ENCODE data around the gene GNAT3. TPM values are rescaled to one million over a fixed set of nuclear protein-coding genes. Genes with fewer than 3 reads are reported as not detected.

Gene GNAT3
- total and polyA plus RNA-seq, 4 donors = 1.3 TPM; not detected in 3

GRCh38 chr7:80496586-80496985 is 15.3 kb downstream of the GNAT3 start:
- 32 to 40% methylated on average over 3 of the region's 3 CpGs for WGBS, 2 donors
- ATAC-seq (ENCODE audit: low FRiP score) = no peak

GRCh38 chr7:80493121-80493849 is 18.6 kb downstream of the GNAT3 start:
- no peak for ATAC-seq (ENCODE audit: low FRiP score)
- H3K9me3 ChIP-seq (ENCODE audit: control insufficient read depth, low read length) = no peaks in the 10 kb centered on the region
- H3K4me1 ChIP-seq (ENCODE audit: control insufficient read depth in 1 of 2, insufficient read depth in 2 of 2, low read length in 2 of 2) = no peaks in the 10 kb centered on the region
- intact Hi-C loops (cut with DNase I) = no loop called here
- H3K4me3 ChIP-seq (ENCODE audit: low read length in 2 of 2) = no peak overlapping the region
- DNase-seq = no peak
- WGBS, 2 donors = 94 to 95% methylated on average over 1 of the region's 1 CpG
- no peak overlapping the region for H3K27ac ChIP-seq (ENCODE audit: low read depth in 1 of 2, low read length in 2 of 2)
- no peaks in the 10 kb centered on the region for H3K36me3 ChIP-seq (ENCODE audit: control insufficient read depth in 1 of 2, insufficient read depth in 2 of 2, low read length in 1 of 2)
- no peaks in the 10 kb centered on the region for H3K27me3 ChIP-seq (ENCODE audit: control insufficient read depth in 1 of 2, insufficient read depth in 2 of 2, low read length in 1 of 2)

More at GRCh38 chr7:80496586-80496985, 15.3 kb downstream of the GNAT3 start:
- no peak overlapping the region for H3K4me3 ChIP-seq (ENCODE audit: low read length in 2 of 2)
- H3K4me1 ChIP-seq (ENCODE audit: control insufficient read depth in 1 of 2, insufficient read depth in 2 of 2, low read length in 2 of 2) = no peaks in the 10 kb centered on the region
- intact Hi-C loops (cut with DNase I) = no loop called here
- no peak overlapping the region for H3K27ac ChIP-seq (ENCODE audit: low read depth in 1 of 2, low read length in 2 of 2)
- H3K27me3 ChIP-seq (ENCODE audit: control insufficient read depth in 1 of 2, insufficient read depth in 2 of 2, low read length in 1 of 2) = no peaks in the 10 kb centered on the region
- no peaks in the 10 kb centered on the region for H3K9me3 ChIP-seq (ENCODE audit: control insufficient read depth, low read length)
- H3K36me3 ChIP-seq (ENCODE audit: control insufficient read depth in 1 of 2, insufficient read depth in 2 of 2, low read length in 1 of 2) = no peaks in the 10 kb centered on the region
- no peak for DNase-seq

- no peak overlapping the region for H3K27ac ChIP-seq (ENCODE audit: low read depth in 1 of 2, low read length in 2 of 2)
- no peaks in the 10 kb centered on the region for H3K36me3 ChIP-seq (ENCODE audit: control insufficient read depth in 1 of 2, insufficient read depth in 2 of 2, low read length in 1 of 2)
Measured at GRCh38 chr7:80491462-80491861, 20.4 kb downstream of the GNAT3 start.

DNA sequence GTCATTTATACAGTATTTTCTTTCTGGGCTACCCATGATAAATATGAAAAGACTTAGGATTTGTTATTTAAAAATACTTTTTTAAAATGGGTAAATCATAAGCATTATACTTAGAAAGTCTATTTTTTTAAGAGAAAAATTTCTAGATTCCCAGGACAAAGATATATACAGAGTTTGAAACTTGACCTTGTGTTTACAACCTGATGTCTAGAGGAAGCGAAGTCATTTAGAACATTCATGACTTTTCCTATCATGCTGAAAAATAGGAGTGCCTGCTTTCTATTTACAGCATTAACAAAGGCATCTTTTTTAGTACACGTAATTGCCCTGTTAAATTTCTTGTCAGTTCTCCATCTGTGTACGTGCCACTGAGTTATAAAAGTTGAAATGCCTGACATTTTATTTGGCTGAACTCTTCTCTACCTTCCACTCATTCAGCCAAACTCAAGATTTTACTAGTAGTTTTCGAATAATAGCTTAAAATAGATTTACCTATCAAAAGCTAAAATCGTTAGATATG is 23.0 kb downstream of the GNAT3 start:
- DNase-seq (no peak), ATAC-seq (ENCODE audit: low FRiP score) (no peak)
- Histone ChIP-seq H3K9me3 (ENCODE audit: control insufficient read depth, low read length) (no peaks in the 10 kb centered on the region), H3K27me3 (ENCODE audit: control insufficient read depth in 1 of 2, insufficient read depth in 2 of 2, low read length in 1 of 2) (no peaks in the 10 kb centered on the region), H3K4me1 (ENCODE audit: control insufficient read depth in 1 of 2, insufficient read depth in 2 of 2, low read length in 2 of 2) (no peaks in the 10 kb centered on the region), H3K4me3 (ENCODE audit: low read length in 2 of 2) (no peak overlapping the region), H3K27ac (ENCODE audit: low read depth in 1 of 2, low read length in 2 of 2) (no peak overlapping the region), H3K36me3 (ENCODE audit: control insufficient read depth in 1 of 2, insufficient read depth in 2 of 2, low read length in 1 of 2) (no peaks in the 10 kb centered on the region)
- intact Hi-C loops (cut with DNase I) = no loop called here
- 36 to 44% methylated on average over 5 of the region's 5 CpGs for WGBS, 2 donors

More at GRCh38 chr7:80491462-80491861, 20.4 kb downstream of the GNAT3 start:
- Histone ChIP-seq H3K4me3 (ENCODE audit: low read length in 2 of 2) (no peak overlapping the region), H3K9me3 (ENCODE audit: control insufficient read depth, low read length) (no peaks in the 10 kb centered on the region), H3K4me1 (ENCODE audit: control insufficient read depth in 1 of 2, insufficient read depth in 2 of 2, low read length in 2 of 2) (no peaks in the 10 kb centered on the region), H3K27me3 (ENCODE audit: control insufficient read depth in 1 of 2, insufficient read depth in 2 of 2, low read length in 1 of 2) (no peaks in the 10 kb centered on the region)
- intact Hi-C loops (cut with DNase I) = no loop called here
- DNase-seq = no peak
- ATAC-seq (ENCODE audit: low FRiP score) = no peak
- 71 to 77% methylated on average over 4 of the region's 4 CpGs for WGBS, 2 donors

- Histone ChIP-seq H3K27ac (ENCODE audit: low read depth in 1 of 2, low read length in 2 of 2) (no peak overlapping the region), H3K9me3 (ENCODE audit: control insufficient read depth, low read length) (no peaks in the 10 kb centered on the region), H3K36me3 (ENCODE audit: control insufficient read depth in 1 of 2, insufficient read depth in 2 of 2, low read length in 1 of 2) (no peaks in the 10 kb centered on the region), H3K27me3 (ENCODE audit: control insufficient read depth in 1 of 2, insufficient read depth in 2 of 2, low read length in 1 of 2) (no peaks in the 10 kb centered on the region), H3K4me1 (ENCODE audit: control insufficient read depth in 1 of 2, insufficient read depth in 2 of 2, low read length in 2 of 2) (no peaks in the 10 kb centered on the region), H3K4me3 (ENCODE audit: low read length in 2 of 2) (no peak overlapping the region)
- no peak for DNase-seq
- ATAC-seq (ENCODE audit: low FRiP score) = no peak
- intact Hi-C loops (cut with DNase I) = no loop called here
Measured at GRCh38 chr7:80488406-80488805, 23.5 kb downstream of the GNAT3 start.

DNA sequence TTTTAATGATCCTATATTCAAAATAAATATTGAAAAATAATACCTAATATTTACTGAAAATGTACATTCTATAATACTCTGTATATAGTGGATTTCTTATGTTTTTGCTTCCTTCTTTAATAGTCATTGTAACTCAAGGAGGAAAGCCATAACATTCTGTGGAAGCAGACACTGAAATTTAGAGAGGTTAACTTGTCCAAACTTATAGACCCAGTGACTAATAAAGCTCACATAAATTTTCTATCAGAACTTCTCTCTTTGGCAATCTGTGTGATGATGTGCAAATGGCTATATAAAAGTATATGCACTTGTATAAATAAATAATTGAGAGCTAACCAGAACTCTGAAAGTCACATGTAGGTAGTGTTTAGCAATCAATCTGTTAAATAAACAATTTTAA is 26.1 kb downstream of the GNAT3 start:
- no peaks in the 10 kb centered on the region for H3K36me3 ChIP-seq (ENCODE audit: control insufficient read depth in 1 of 2, insufficient read depth in 2 of 2, low read length in 1 of 2)
- DNase-seq = no peak
- no peaks in the 10 kb centered on the region for H3K27me3 ChIP-seq (ENCODE audit: control insufficient read depth in 1 of 2, insufficient read depth in 2 of 2, low read length in 1 of 2)
- H3K4me1 ChIP-seq (ENCODE audit: control insufficient read depth in 1 of 2, insufficient read depth in 2 of 2, low read length in 2 of 2) = peaks cover 0 to 3% of the 10 kb centered on the region in 2 donors
- H3K4me3 ChIP-seq (ENCODE audit: low read length in 2 of 2) = no peak overlapping the region
- H3K27ac ChIP-seq (ENCODE audit: low read depth in 1 of 2, low read length in 2 of 2) = no peak overlapping the region
- no peaks in the 10 kb centered on the region for H3K9me3 ChIP-seq (ENCODE audit: control insufficient read depth, low read length)
- intact Hi-C loops (cut with DNase I) = no loop called here
- no peak for ATAC-seq (ENCODE audit: low FRiP score)

DNA sequence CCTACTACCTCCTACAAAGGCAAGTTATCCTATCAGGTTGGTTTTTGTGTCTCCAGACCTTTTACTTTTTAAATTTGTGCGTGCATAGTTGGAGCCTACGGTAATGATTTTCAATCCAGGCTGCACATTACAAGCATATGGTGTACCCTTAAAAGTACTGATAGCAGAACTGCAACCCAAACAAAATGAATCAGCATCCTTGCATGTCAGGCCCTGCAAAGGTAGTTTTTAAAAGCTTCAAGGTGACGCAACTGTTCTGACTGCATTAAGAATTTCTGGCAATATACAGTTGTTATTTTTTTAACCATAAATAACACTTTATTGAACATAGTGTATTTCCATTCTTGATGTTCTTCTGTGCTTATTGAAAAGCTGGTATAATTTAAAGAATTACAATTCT is 28.9 kb downstream of the GNAT3 start:
- intact Hi-C loops (cut with DNase I) = no loop called here
- DNase-seq = no peak
- 91 to 97% methylated on average over 3 of the region's 3 CpGs for WGBS, 2 donors
- no peaks in the 10 kb centered on the region for H3K36me3 ChIP-seq (ENCODE audit: control insufficient read depth in 1 of 2, insufficient read depth in 2 of 2, low read length in 1 of 2)
- no peaks in the 10 kb centered on the region for H3K9me3 ChIP-seq (ENCODE audit: control insufficient read depth, low read length)
- no peak for ATAC-seq (ENCODE audit: low FRiP score)
- H3K27me3 ChIP-seq (ENCODE audit: control insufficient read depth in 1 of 2, insufficient read depth in 2 of 2, low read length in 1 of 2) = no peaks in the 10 kb centered on the region
- H3K4me1 ChIP-seq (ENCODE audit: control insufficient read depth in 1 of 2, insufficient read depth in 2 of 2, low read length in 2 of 2) = peaks cover 0 to 3% of the 10 kb centered on the region in 2 donors
- H3K27ac ChIP-seq (ENCODE audit: low read depth in 1 of 2, low read length in 2 of 2) = no peak overlapping the region
- H3K4me3 ChIP-seq (ENCODE audit: low read length in 2 of 2) = no peak overlapping the region

DNA sequence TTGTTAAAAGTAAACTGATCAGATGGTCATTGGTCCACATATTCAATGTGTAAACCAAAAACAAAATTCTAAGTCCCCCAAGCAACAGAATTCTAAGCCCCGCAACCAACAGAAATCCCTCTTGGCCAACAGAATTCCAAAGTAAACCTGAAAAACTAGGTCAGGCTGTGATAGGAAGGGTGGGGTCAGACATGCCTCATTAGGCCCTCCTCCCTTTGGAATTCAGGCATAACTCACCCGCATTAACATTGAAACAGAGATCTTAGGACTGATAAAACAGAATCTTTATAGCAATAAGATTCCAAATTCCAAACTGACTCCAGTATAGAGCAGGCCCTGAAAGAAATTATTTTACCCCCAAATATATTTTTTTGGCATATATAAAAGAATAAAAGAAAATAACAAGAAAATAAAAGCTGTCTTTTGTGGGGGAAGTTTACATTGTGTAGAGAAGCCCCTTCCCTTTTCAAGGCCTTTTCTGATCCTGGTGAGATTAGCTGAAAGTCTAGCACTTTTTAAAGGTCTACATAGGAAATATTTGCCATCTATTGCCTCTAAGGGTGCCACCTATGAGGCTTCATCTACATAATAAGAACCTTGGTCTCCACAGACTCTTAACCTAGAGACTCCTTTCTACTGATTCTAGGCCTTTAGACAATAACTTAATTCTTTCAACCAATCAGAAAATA is 30.5 kb downstream of the GNAT3 start:
- H3K4me1 ChIP-seq (ENCODE audit: control insufficient read depth in 1 of 2, insufficient read depth in 2 of 2, low read length in 2 of 2) = peaks cover 0 to 3% of the 10 kb centered on the region in 2 donors
- H3K4me3 ChIP-seq (ENCODE audit: low read length in 2 of 2) = no peak overlapping the region
- DNase-seq (no peak), ATAC-seq (ENCODE audit: low FRiP score) (no peak)
- H3K27ac ChIP-seq (ENCODE audit: low read depth in 1 of 2, low read length in 2 of 2) = no peak overlapping the region
- no peaks in the 10 kb centered on the region for H3K9me3 ChIP-seq (ENCODE audit: control insufficient read depth, low read length)
- intact Hi-C loops (cut with DNase I) = no loop called here
- no peaks in the 10 kb centered on the region for H3K27me3 ChIP-seq (ENCODE audit: control insufficient read depth in 1 of 2, insufficient read depth in 2 of 2, low read length in 1 of 2)
- 58 to 63% methylated on average over 2 of the region's 2 CpGs for WGBS, 2 donors
- H3K36me3 ChIP-seq (ENCODE audit: control insufficient read depth in 1 of 2, insufficient read depth in 2 of 2, low read length in 1 of 2) = no peaks in the 10 kb centered on the region

GRCh38 chr7:80480566-80480965 is 31.3 kb downstream of the GNAT3 start:
- no peak for DNase-seq
- Histone ChIP-seq H3K4me1 (ENCODE audit: control insufficient read depth in 1 of 2, insufficient read depth in 2 of 2, low read length in 2 of 2) (peaks cover 0 to 3% of the 10 kb centered on the region in 2 donors), H3K27me3 (ENCODE audit: control insufficient read depth in 1 of 2, insufficient read depth in 2 of 2, low read length in 1 of 2) (no peaks in the 10 kb centered on the region), H3K27ac (ENCODE audit: low read depth in 1 of 2, low read length in 2 of 2) (no peak overlapping the region), H3K36me3 (ENCODE audit: control insufficient read depth in 1 of 2, insufficient read depth in 2 of 2, low read length in 1 of 2) (no peaks in the 10 kb centered on the region), H3K4me3 (ENCODE audit: low read length in 2 of 2) (no peak overlapping the region), H3K9me3 (ENCODE audit: control insufficient read depth, low read length) (no peaks in the 10 kb centered on the region)
- no peak for ATAC-seq (ENCODE audit: low FRiP score)
- intact Hi-C loops (cut with DNase I) = no loop called here
- WGBS, 2 donors = 56 to 71% methylated on average over 4 of the region's 4 CpGs

Measured in aorta (tissue), 5 donors.